GM19238 (cell line): ENCODE results near the gene DDX5.
"Not testable (repeated sequence)": the region's sequence is repeated elsewhere in the genome, so short reads cannot be mapped to it uniquely, and the experiment has no call there.

Experiments
- DNase-seq: peaks from one replicate; pipeline ENCODE4 v3.0.0; 2011; ENCODE audit warnings: low spot score; ENCODE audit not compliant: insufficient read length

DDX5 gene

GRCh38 chr17:64494121-64494520 lies 12.0 kb downstream of the DDX5 start:
- no peak for DNase-seq

- DNase-seq = no peak
Observed at GRCh38 chr17:64492481-64493109, 13.5 kb downstream of the DDX5 start.

GRCh38 chr17:64491994-64492393 lies 14.1 kb downstream of the DDX5 start:
- DNase-seq = no peak

- DNase-seq = no peak
Observed at GRCh38 chr17:64491034-64491860, 14.8 kb downstream of the DDX5 start.

- DNase-seq = no peak
Observed at GRCh38 chr17:64488301-64488700, 17.8 kb downstream of the DDX5 start.

GRCh38 chr17:64484380-64484779 lies 21.7 kb downstream of the DDX5 start:
- DNase-seq = no peak

- DNase-seq = no peak
Observed at GRCh38 chr17:64480951-64481350, 25.1 kb downstream of the DDX5 start.

- no peak for DNase-seq
Observed at GRCh38 chr17:64477849-64478248, 28.2 kb downstream of the DDX5 start.

- DNase-seq = no peak
Observed at GRCh38 chr17:64472564-64472963, 33.5 kb downstream of the DDX5 start.

- DNase-seq = no peak
Observed at GRCh38 chr17:64471440-64471839, 34.6 kb downstream of the DDX5 start.

GRCh38 chr17:64470625-64471024 lies 35.5 kb downstream of the DDX5 start:
- DNase-seq = no peak

- not testable (repeated sequence) for DNase-seq
Observed at GRCh38 chr17:64466834-64467233, 39.3 kb downstream of the DDX5 start.

- DNase-seq = no peak
Observed at GRCh38 chr17:64466019-64466735, 39.9 kb downstream of the DDX5 start.

- no peak for DNase-seq
Observed at GRCh38 chr17:64461788-64462187, 44.3 kb downstream of the DDX5 start.

- no peak for DNase-seq
Observed at GRCh38 chr17:64460955-64461354, 45.1 kb downstream of the DDX5 start.

- not testable (repeated sequence) for DNase-seq
Observed at GRCh38 chr17:64459818-64460217, 46.3 kb downstream of the DDX5 start.

GRCh38 chr17:64459284-64459747 lies 46.8 kb downstream of the DDX5 start:
- no peak for DNase-seq

GRCh38 chr17:64458756-64459155 lies 47.3 kb downstream of the DDX5 start:
- DNase-seq = no peak

- no peak for DNase-seq
Observed at GRCh38 chr17:64457156-64457555, 48.9 kb downstream of the DDX5 start.

- no peak for DNase-seq
Observed at GRCh38 chr17:64455993-64456885, 49.9 kb downstream of the DDX5 start.

- DNase-seq = no peak
Observed at GRCh38 chr17:64449545-64449944, 56.5 kb downstream of the DDX5 start.
